ENCODE results near the gene SCMH1. TPM values are rescaled to one million over a fixed set of nuclear protein-coding genes. Genes with fewer than 3 reads are reported as not detected.
A peak's percentile ranks its signal among the peaks of the same experiment; 100 is the strongest.

Gene SCMH1
- polyA plus RNA-seq, 1 of the 3 experiments (the other 2 are of a cell fraction), result 38.5 TPM

- TF ChIP-seq ZBTB33 (IDR thresholded peaks at IDR 0.05; ENCODE audit: borderline replicate concordance, low read depth) (no peak), FOXJ3 (CRISPR knock-in tag; IDR thresholded peaks at IDR 0.05) (no peak)
These were observed 215.9 kb downstream of the SCMH1 start (continued) for GRCh38 chr1:41025979-41026819.

- Histone ChIP-seq H3K36me3 (replicated peaks in 1 of 2; ENCODE audit: control insufficient read depth in 1 of 2, insufficient read depth in 2 of 2, low read length in 1 of 2) (peaks cover 12 to 20% of the 10 kb centered on the region in 2 experiments), H3K4me3 (ENCODE audit: low read depth in 2 of 2, low read length in 1 of 2) (no peak overlapping the region), H3K4me1 (ENCODE audit: control insufficient read depth in 1 of 2, insufficient read depth in 2 of 2, low read depth in 1 of 2, low read length in 1 of 2) (no peaks in the 10 kb centered on the region; a peak in 1 of 4 replicates), H3K79me2 (ENCODE audit: insufficient read depth) (no peaks in the 10 kb centered on the region), H3K27me3 (ENCODE audit: insufficient read depth) (no peaks in the 10 kb centered on the region), H3K27ac (ENCODE audit: low read depth in 2 of 2, low read length in 1 of 2) (no peak overlapping the region), H3K9me2 (no peaks in the 10 kb centered on the region), H3F3A (replicated peaks; ENCODE audit: insufficient read depth) (peaks cover 8% of the 10 kb centered on the region), H3K9ac (no peak overlapping the region), H2AFZ (ENCODE audit: low read depth) (no peak overlapping the region), H3K4me2 (no peak overlapping the region), H4K20me1 (ENCODE audit: insufficient read depth) (no peaks in the 10 kb centered on the region), H3K9me3 (no peaks in the 10 kb centered on the region)
- CTCF ChIA-PET, result interaction anchor here (0.9 to 2.7 kb wide), 5 partner anchors 10 to 98 kb away, joined by 3 to 12 read pairs (median 11); no protein-coding TSS in a partner anchor
- TF ChIP-seq CTCF (IDR thresholded peaks at IDR 0.05) (no peak), NRF1 (IDR thresholded peaks at IDR 0.05; ENCODE audit: low read depth, low read length) (no peak)
- DNase-seq, result no peak
- WGBS (ENCODE audit: low lambda C conversion rate), result 100% methylated on average over 2 of the region's 2 CpGs
- POLR2A ChIA-PET, result no interaction called here
These were observed 217.2 kb downstream of the SCMH1 start for GRCh38 chr1:41024953-41025352.

- Histone ChIP-seq H3K36me3 (replicated peaks in 1 of 2; ENCODE audit: control insufficient read depth in 1 of 2, insufficient read depth in 2 of 2, low read length in 1 of 2) (peaks cover 9 to 15% of the 10 kb centered on the region in 2 experiments), H3K4me1 (ENCODE audit: control insufficient read depth in 1 of 2, insufficient read depth in 2 of 2, low read depth in 1 of 2, low read length in 1 of 2) (no peaks in the 10 kb centered on the region; a peak in 1 of 4 replicates), H3K27ac (ENCODE audit: low read depth in 2 of 2, low read length in 1 of 2) (no peak overlapping the region), H3K9me3 (no peaks in the 10 kb centered on the region), H3F3A (replicated peaks; ENCODE audit: insufficient read depth) (peaks cover 3% of the 10 kb centered on the region), H4K20me1 (ENCODE audit: insufficient read depth) (no peaks in the 10 kb centered on the region), H3K79me2 (ENCODE audit: insufficient read depth) (no peaks in the 10 kb centered on the region), H3K9me2 (no peaks in the 10 kb centered on the region), H3K9ac (no peak overlapping the region), H3K4me3 (ENCODE audit: low read depth in 2 of 2, low read length in 1 of 2) (no peak overlapping the region), H2AFZ (ENCODE audit: low read depth) (no peak overlapping the region), H3K4me2 (no peak overlapping the region), H3K27me3 (ENCODE audit: insufficient read depth) (no peaks in the 10 kb centered on the region)
- WGBS (ENCODE audit: low lambda C conversion rate), result 93% methylated on average over 5 of the region's 5 CpGs
- ChIA-PET CTCF (interaction anchor here (0.7 to 2.7 kb wide), 13 partner anchors 11 to 236 kb away, joined by 3 to 12 read pairs (median 4); no protein-coding TSS in a partner anchor), POLR2A (interaction anchor here (0.6 kb wide), 1 partner anchor 24 kb away, joined by 5 read pairs; no protein-coding TSS in a partner anchor)
- DNase-seq, result peak; percentile 73
- TF ChIP-seq RAD21 (IDR thresholded peaks at IDR 0.05; ENCODE audit: low read length), result peak; percentile 57
- TF ChIP-seq YY1 (IDR thresholded peaks at IDR 0.05; ENCODE audit: low read depth), result no peak
- peak; percentile 56 for TF ChIP-seq CTCF (IDR thresholded peaks at IDR 0.05)
These were observed 218.7 kb downstream of the SCMH1 start for GRCh38 chr1:41023279-41023990.

Data from SK-N-SH (cell line).